GM18498 (cell line): ENCODE data around the gene USF3.
"Not testable (repeated sequence)": the region's sequence is repeated elsewhere in the genome, so short reads cannot be mapped to it uniquely, and the experiment has no call there.

ENCODE experiments used
- ATAC-seq: cut with Tn5 transposase; IDR thresholded peaks from one replicate; pipeline ENCODE4 v1.9.1; 2021; ENCODE audit warnings: mild to moderate bottlenecking, moderate library complexity; ENCODE audit not compliant: unreplicated experiment

USF3 gene

GRCh38 chr3:113654851-113655250, 41.6 kb downstream of the USF3 start:
- no peak for ATAC-seq

- ATAC-seq = no peak
Observed at GRCh38 chr3:113654310-113654709, 42.1 kb downstream of the USF3 start.

DNA sequence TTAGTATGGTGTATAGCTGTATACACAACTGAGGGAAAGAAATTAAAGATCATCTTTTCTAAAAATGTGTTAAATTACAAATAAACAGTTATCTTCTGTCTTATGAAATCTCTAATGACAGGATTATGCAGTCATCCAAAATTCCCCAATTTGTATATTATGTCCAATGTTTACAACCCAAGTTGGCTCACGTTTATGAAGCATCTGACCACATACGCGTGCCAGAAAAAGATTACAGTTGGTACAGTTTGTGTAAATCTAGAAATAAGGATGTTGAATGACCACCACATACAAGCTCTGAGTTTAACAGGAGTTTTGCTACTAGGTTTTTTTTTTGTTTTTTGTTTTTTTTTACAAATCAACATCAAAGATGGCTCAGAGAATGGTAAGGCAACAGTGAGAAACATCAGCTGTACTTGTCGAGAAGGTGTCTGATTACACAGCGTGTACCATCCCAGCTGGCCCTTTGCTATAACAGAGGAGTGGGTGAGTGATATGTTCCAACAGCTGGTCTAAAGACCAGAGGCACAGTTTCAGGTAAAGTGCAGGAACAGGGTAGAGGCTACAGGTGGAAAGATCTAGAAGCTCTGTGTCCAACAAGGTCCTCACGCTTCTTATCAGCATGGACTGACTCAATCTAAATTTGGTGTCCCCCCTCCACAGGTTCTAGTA, 47.1 kb downstream of the USF3 start:
- ATAC-seq = no peak

GRCh38 chr3:113648524-113648923, 47.9 kb downstream of the USF3 start:
- no peak for ATAC-seq

DNA sequence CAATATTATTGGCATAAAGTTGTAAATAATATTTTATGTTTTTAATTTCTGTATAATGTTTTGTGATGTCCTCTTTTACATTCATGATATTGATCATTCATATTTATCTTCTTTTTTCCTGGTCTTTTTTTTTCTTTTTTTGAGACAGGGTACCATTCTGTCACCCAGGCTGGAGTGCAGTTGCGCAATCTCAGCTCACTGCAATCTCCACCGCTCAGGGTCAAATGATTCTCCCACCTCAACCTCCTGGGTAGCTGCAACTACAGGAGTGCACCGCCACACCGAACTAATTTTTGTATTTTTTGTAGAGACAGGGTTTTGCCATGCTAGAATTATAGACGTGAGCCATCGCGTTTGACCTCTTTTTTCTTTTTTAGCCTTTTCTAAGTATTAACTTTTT, 52.9 kb downstream of the USF3 start:
- no peak for ATAC-seq

DNA sequence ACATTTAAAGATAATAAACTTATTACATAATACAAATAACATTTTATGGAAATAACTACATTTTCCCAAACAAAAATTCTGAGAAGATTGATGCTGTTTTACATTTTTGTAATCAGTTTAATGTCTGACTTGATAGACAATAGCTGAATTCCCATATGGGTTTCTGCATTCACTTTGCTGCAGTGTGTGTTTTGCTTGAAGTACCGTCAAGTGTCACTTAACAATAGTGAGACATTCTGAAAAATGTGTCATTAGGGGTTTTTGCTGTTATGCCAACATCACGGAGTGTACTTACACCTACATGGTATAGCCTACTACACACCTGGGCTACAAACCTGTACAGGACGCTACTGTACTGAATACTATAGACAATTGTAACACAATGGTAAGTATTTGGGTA, 57.5 kb downstream of the USF3 start:
- ATAC-seq = no peak

- no peak for ATAC-seq
Observed at GRCh38 chr3:113637756-113638155, 58.7 kb downstream of the USF3 start.

GRCh38 chr3:113636034-113636433, 60.4 kb downstream of the USF3 start:
- not testable (repeated sequence) for ATAC-seq

- ATAC-seq = no peak
Observed at GRCh38 chr3:113634782-113635474, 61.5 kb downstream of the USF3 start.

- ATAC-seq = no peak
Observed at GRCh38 chr3:113631573-113631972, 64.9 kb downstream of the USF3 start.

GRCh38 chr3:113630956-113631542, 65.4 kb downstream of the USF3 start:
- no peak for ATAC-seq

- ATAC-seq = no peak
Observed at GRCh38 chr3:113629584-113630421, 66.6 kb downstream of the USF3 start.

- no peak for ATAC-seq
Observed at GRCh38 chr3:113628788-113629187, 67.7 kb downstream of the USF3 start.

DNA sequence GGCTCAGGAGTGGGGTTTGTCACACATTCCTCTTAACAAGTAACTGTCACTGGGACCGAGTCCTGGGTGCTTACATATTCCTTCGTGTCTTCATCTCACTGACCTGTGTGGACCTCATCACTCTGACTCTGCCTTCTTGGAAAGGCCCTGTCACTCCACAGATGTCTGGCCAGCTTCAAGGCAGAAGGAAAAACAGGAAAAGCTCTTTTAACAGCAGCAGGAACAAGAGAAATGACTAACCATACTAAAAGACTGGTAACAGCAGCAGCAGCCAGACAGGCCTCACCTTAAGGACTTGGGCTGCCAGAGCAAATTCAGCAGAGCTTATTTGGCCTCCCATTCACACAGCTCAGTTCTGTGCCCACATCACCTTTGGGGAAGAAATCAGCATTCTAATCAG, 68.1 kb downstream of the USF3 start:
- ATAC-seq = no peak

GRCh38 chr3:113626503-113627371, 69.7 kb downstream of the USF3 start:
- peak; percentile 43 for ATAC-seq

- ATAC-seq = no peak
Observed at GRCh38 chr3:113625834-113626233, 70.6 kb downstream of the USF3 start.

- ATAC-seq = no peak
Observed at GRCh38 chr3:113623811-113624210, 72.6 kb downstream of the USF3 start.

DNA sequence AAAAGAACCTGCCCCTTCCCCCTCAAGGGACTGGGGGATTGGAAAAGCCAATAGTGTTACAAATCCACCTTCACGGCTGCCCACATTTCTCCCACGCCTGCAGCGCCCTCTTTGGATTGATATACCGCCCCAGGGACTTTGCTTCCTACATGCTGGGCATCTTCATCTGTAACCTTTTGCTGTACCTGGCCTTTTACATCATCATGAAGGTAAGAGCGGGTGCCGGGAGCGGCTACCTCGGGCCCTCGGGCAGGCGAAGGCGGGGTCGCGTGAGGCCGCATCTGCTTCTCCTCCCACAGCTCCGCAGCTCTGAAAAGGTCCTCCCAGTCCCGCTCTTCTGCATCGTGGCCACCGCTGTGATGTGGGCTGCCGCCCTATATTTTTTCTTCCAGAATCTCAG, 73.1 kb downstream of the USF3 start:
- no peak for ATAC-seq

DNA sequence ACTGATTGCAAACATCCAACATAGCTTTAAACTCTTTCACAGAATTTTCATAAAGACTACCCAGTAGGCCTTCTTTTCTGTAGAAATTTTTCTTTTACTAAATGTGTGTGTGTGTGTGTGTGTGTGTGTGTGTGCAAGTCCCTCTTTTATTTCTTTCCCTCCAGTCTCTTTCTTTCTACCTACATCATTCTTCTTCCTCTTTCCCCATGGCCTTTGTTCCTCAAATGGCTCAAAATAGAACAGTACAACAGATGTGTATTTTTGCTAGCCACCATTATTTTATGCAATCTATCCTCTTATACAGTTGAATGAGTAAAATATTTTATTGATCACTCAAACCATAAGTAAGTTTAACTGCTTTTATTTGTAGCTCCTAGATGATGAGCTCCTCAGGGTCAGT, 76.4 kb downstream of the USF3 start:
- ATAC-seq = no peak

GRCh38 chr3:113617726-113618125, 78.7 kb downstream of the USF3 start:
- ATAC-seq = no peak
